Left kidney (tissue), 2 donors: ENCODE measurements around the gene MDGA2. TPM values are rescaled to one million over a fixed set of nuclear protein-coding genes. Genes with fewer than 3 reads are reported as not detected.
A peak's percentile ranks its signal among the peaks of the same experiment; 100 is the strongest.
"Not testable (repeated sequence)": the region's sequence is repeated elsewhere in the genome, so short reads cannot be mapped to it uniquely, and the experiment has no call there.

Experiments used
- DNase-seq: peaks from one replicate; pipeline ENCODE4 v3.0.0-alpha.2; 2013
- polyA plus RNA-seq: library from polyadenylated mRNA; unstranded; fragments of 120-200 nt; gene quantifications from one replicate; pipeline ENCODE4 v1.2.1, GENCODE V29; 2013; ENCODE audit not compliant: insufficient read length

Gene MDGA2
- polyA plus RNA-seq, 1 donor: 2.1 TPM

DNA sequence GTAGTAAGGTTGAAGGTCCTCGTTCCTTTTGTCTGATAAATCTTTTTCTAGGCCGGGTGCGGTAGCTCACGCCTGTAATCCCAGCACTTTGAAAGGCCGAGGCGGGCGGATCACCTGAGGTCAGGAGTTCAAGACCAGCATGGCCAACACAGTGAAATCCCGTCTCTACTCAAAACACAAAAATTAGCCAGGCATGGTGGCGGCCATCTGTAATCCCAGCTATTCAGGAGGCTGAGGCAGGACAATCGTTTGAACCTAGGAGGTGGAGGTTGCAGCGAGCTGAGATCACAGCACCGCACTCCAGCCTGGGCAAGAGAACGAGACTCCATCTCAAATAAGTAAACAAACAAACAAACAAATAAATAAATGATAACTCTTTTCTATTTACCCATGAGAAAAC, 51.3 kb downstream of the MDGA2 start:
- DNase-seq: not testable (repeated sequence)

DNA sequence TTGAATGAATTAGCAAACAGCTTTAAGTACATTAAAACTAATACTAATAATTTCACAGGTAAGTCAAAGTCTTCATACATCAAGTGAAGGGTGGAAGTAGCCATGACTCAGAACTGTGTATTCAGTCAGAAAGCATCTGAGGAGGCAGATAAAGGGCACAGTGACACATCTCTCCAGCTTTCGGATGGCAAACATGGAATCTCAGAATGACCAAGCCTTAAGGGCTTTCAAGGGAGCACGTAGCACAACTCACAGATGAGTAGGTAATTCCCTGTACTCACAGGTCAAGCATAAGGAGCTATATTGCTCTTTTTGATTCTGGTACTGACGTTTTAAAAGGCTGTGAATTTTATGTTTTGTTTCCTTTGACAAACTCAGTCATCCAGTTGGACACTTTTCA, 56.0 kb downstream of the MDGA2 start:
- no peak for DNase-seq

DNA sequence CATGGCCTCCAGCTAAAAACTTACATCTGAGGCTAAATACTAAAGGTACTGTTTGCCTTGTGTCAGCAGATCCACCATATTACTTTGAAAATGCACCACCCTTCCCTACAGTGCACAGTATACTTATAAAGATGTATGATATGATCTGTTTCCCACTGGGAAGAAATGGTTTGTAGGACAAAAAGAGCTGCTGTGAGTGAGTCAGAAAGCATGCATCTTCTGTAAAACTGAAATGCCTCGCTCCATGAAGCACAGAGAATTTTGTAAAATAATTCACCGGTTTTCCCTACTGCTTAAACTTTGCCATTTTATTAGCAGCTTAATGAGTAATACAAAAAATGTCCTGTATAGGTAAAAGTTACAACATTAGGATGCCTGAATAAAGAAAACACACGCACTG, 68.8 kb downstream of the MDGA2 start:
- DNase-seq: no peak

DNA sequence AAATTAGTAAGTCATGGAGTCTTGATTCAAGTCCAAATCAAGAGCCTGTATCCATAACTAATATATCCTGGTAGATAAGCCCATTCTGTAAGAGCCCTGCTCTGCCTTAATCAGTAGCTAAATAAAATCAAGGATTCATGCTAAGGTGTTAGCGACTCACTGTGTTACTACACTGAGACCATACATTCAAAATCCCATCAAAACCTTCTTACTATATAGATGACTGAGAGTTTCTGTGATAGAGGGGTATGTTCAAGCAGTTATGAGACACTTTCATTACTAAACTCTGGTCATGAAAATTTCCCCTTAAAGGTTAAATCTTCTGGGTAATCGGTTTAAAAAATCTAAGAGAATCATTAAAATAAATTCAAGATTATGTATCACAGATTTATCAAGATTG, 78.5 kb downstream of the MDGA2 start:
- DNase-seq: no peak

DNA sequence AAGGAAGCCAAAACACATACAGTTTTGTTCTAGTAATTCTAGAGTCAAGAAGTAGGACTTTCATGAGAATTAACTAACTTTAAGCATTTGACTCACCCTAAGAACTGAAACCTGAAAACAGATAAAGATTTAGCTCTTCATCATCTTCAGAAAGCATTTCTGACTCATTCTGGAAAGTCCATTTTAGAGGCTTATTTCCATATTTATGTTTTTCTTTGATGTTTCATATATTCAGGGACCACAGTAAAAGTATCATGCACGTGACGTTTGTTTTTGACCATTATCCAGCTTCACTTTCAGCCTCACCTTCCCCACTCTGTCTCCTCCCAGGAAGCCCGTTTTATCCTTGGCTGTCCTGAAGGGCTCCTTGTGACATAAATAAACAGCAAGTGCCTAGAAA, 79.2 kb downstream of the MDGA2 start:
- DNase-seq: no peak

DNA sequence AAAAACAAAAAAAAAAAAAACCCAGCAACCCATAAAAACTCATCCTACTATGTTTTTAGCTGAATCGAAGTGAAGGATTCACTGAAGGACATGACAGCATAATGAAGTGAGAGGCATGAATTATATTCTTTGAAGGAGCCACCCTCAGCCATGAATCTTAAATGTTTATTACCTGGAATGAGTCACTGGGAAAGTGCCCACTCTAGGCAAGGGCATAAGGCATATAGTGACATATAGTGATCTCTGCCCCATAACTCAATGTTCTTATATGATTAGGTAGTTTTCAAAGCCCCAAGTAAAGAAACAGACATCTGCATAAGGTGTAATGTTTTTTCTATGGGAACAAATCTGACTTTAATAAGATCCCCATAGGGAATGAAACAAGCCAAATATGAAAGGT, 79.9 kb downstream of the MDGA2 start:
- DNase-seq: no peak

DNA sequence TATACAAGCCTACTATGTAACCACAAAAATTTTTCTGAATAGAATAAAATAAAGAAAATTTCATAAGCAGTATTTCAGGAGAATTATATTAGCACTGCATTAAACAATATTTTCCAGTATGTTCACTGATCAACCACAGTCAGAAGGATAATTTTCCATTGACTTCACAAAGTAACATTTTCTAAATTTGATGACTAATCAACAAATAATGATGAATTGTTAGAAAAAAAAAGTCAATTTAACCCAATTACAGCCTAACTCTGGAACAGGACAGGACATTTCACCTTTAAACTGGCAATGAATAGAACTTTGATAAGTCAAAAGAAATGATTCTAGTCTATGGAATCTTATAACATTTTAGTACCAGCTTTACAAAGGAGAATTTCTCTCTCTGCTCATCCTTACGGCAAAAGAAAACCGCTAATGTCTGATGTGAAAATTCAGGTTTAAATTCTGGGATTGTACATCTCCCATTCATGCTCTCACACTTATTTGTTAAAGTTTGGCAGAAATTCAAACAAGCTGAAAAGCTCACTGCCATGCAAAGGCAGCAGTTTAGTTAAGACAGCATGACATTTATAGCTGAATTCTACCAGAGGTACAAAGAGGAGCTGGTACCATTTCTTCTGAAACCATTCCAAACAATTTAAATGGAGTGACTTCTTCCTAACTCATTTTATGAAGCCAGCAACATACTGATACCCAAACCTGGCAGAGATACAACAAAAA, 84.5 kb downstream of the MDGA2 start:
- no peak for DNase-seq

DNA sequence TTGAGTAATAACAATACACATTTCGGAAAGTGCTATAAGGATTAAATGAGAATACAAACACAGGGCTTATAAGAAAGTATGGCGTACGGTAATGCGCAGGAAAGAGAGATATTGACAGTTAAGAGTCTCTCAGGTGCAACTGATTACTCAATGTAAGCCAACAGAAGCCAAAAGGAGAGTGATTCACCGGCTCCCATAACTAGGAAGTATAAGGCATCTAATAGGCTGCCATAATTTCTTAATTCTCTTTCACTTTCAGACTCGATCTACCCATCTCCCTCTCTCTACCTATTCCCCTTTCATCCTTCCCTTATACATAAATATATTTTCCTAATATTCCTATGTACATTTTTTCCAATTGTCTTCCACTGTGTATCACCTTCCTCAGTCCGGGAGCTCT, 90.0 kb downstream of the MDGA2 start:
- DNase-seq: no peak

DNA sequence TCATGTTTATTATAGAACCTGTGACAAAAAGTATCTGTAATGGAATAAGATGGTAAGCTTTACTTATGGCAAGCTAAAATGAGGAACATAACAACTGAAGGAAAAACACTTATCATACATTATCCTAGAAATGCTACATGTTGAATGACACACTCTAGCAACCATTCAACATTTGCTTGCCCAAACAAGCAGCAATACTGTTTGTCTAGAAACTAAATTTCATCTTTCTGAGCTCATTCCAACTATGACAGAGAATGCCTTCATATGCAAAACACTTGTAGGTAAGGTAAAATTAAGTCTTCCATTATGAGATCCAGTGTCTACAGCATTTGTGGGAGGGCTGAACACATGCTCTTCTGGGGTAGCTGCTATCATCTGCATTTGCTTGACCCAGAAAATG, 108.1 kb downstream of the MDGA2 start:
- DNase-seq: no peak

DNA sequence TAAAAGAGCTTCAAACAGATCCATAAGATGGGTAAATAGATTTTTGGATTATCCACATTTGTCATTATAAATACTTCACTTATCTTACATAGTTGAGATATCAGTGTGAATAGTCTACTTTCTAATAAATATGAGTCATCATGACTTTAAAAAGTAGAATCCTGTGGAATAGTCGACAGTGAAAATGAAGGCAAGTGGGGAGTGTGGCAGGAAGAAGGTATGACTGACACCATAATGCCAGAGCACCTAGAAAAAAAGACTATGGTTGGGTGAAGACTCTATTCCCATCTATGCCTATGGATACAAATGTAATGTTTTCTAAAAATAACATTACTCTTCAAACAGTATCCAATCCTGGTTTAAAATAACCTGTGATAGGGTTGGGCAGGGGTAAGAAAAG, 117.5 kb downstream of the MDGA2 start:
- no peak for DNase-seq

DNA sequence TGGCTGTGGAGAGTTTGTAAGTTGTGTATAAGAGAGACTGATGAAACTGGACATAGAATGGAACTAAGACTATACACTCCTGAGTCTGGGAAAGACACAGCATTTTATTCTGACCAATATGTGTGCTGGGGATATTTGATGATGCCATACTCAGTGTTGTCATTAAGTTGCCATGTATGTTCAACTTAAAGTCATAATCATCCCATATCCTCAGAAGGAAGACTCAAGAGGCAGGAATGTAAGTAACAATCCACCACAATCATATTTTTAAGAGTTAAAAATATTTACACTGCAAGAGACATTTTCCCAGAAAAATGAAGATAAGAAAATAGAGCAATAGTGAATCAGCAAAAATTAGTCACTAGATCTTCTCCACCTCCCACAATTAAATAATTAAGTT, 120.1 kb downstream of the MDGA2 start:
- no peak for DNase-seq

DNA sequence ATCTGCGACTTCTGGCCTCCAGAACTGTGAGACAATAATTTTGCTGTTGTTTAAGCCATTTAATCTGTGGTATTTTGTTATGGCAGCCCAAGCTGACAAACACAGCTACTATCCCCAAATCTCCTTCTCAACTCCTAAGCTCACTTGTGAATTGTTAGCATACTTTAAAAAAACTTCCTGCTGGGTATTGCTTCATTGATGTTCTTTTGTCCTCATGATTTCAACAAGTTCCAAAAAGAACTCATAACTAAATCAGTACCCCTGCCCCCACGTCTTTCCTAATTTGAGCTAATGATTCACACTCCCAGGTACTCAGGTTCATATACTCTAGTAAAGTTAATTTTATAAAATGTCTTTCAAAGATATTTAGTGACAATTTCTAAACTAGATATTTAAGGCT, 125.5 kb downstream of the MDGA2 start:
- DNase-seq: no peak

DNA sequence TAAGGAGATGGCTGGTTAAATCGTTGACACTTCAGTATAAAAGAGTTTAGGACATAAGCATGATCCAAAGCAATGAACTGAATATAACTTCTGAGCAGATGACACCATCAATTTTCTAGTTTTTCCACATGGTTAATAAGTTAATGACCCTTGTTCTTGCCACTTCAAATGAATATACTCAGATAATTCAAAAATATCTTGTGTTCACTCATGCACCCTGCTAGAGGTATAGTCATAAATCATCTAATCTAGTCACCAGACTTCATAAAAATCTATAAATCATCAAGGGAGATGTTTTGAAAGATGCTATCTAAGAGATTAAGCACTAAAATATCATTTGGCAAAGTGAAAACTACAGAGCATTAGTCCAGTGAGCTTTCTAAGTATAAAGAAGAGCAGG, 131.9 kb downstream of the MDGA2 start:
- peak; percentile 15 for DNase-seq

DNA sequence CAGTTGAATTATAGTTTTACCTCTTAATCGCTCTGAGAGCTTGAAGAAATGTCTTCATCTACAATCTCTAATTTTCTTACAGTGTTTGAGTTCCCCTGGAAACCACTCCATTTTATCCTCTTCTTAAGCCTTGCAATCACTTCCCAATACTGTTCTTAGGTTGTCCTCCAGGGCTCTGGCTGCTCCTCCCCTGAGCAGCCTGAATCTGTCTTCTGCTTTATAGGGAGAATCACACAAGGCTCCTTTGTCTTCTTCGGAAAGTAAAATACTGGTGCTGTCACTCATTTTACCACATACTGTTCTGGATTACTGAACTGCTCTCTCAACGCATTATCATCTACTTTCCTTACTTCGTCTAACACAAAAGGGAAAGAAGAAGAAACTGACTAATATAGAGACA, 133.7 kb downstream of the MDGA2 start:
- no peak for DNase-seq

DNA sequence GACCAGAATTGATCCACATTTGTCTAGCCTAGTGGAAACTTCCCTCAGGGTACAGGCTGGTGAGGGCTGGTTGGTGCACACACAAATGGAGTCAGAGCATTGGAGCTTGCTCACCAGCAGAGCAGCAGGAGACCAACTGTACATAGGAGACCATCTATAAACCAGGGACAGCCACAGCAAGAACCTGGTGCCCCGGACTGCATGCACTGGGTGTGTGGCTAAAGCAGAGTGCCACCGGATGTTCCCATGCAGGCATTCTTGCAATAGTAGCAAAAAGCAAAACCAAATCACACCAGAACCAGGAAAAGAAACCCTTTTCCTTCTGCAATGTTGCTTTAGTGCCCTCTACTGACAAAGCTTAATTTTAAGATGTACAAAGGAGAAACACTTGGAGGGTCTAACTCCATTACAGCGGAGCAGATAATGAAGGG, 136.4 kb downstream of the MDGA2 start:
- DNase-seq: peak; percentile 15

DNA sequence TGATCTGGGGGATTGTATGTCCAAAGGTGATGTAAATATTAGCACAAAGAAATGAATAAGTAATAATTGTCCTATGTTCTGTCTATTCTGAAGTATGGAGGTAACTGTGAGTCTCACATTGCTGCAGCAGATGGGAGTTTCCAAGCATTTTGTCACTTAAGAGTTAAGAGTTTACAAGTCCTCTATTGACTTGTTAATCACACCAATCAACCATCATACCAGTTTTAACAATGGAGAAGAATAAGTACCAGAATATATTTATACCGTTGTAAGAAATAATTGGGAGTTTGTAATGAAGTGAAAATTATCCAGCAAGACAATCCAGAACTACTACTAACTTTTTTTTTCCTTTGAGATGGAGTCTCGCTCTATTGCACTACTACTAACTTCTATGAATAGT, 139.1 kb downstream of the MDGA2 start:
- DNase-seq: no peak

DNA sequence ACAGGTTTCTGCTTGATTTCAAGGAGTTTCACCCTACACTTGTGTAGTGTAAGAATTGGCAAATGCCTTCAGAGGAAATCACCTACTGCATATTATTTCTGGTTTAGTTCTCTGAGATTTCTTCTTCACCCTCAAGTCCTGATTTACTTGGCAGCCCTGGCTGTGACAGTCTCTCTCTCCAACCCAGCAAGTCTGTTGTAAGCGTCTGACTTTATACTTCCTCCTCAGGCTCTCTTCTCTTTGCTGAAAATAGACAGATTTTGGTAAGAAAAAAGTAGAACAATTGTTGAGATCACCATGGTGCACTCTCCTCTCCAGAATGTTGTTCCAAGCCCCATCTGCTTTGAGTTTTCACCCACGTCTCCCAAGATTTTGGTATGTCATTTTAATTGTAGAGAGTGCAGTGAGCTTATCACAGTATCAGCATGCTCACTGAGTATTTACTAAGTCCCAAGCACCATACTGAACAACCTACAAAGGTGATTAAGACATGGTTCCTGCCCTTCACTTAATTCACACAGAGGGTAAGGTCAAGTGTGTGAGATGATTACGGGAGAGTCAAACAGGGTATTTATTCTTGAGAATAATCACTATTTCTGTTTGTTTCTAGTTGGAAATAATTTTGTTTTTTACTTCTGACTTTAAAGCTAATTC, 148.7 kb downstream of the MDGA2 start:
- DNase-seq: no peak

DNA sequence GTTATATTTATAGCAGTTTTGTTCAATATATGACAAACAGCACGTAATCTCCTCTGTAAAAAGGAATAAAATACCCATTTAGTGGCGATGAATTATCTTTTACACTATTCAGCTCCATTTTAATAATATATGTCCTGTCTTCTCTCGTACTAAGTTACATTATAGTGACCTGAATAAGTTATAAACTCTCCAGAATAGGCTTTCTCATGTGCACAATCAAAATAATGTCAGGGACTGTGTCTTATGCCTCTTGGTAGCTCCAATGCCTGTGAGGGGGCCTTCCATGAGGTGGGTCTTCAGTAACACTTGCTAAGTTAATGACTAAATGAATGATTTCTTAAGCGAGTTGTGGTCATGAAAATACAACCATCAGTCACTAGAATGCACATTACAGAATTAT, 150.9 kb downstream of the MDGA2 start:
- DNase-seq: no peak

DNA sequence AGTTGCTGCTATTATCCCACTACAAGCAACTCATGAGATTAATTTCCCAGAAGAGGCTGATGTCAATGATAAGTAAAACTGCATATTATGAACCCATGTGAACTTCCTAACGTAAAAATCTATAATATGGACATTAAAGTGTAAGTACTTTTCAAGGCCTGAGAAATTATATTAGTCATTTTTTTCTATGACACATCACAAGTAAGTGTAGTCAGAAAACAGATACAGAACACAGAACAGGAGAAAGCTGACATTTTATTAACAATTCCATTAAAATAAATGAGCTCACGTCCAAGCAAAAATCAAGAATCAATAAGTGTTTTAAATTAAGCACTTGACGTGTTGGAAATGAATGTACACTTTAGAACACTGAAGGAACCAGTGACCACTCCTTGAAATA, 155.0 kb downstream of the MDGA2 start:
- DNase-seq: no peak

DNA sequence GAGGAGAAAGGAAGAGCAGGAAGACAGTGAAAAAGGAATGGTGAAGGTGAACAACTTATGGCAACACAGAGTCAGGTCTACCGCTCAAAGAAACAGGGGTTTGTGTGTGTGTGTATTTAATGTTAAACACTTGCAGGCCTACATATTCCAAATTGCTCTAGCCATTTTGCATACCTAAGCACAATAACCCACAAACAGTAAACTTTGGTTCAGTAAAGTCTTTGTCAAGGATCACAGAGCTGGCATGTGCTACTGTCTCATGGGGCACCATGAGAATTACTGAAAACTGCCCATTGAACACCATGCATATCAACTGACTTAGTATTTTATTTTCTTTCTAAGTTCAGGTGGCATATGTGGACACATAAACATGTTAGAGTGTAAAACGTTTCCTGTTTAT, 163.6 kb downstream of the MDGA2 start:
- DNase-seq: no peak

DNA sequence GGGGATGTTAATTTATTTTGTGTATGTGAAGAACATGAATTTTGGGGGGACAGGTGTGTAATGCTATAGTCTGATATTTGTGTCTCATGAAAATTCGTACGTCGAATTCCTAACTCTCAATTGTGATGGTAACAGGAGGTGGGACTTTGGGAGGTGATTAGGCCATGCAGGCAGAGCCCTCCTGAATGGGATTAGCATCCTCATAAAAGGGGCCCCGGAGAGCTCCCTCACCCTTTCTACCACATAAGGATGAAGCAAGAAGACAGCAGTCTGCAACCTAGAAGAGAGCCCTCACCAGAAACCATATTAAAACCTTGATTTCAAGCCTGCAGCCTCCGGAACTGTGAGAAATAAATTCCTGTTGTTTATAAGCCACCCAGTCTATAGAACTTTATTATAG, 165.4 kb downstream of the MDGA2 start:
- no peak for DNase-seq

DNA sequence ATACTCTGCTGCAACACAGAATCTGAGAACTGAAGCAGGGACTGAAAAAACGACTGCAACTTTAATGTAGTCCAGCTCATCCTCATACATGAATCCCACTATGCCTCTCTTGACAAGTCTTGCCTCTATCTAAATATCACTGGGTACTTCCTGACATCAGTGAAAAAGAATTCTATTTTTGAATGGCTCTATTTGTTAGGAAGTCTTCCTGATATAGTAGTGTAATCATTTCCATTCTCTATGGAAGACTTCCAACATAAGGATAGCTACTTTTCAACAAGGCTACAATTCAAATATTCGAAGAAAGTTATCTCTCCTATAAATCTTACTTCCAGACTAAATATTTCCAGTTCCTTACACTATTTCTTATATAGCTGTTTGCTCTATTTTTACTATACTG, 167.5 kb downstream of the MDGA2 start:
- DNase-seq: no peak

DNA sequence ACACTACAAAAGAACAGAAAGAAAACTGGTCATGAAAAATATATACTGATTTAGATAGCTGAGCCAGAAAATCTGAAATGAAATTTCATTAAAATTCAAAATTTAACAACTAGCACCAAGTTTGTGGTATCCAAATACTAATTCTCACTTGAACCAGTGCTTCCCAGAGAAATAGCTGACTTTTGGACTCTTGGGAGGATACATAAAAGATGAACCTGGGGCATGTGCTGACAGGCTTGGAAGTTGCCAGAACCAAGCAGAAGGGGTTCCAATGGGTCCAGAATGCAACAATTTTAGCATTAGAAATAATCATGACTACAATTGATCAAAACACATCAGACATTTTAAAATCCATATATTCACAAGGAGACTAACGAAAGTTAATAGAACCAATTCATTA, 175.0 kb downstream of the MDGA2 start:
- no peak for DNase-seq

DNA sequence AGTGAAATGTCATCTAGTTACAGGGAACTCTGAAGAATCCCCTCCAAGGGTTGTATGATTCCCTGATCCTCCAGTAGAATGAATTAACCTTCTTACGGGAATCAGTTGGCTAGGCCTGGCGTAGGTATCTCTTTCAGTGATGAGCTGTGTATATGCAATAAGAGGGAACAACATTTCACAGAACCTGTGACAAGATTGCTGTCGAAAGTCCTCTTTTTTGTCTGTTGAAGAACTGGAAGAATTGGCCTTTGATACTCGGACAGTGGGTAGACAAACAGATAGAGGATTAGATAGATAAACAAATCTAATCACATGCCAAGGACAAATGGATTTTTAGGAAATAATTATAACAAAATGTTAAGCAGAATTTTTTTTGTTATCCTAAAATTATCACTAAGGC, 184.6 kb downstream of the MDGA2 start:
- DNase-seq: no peak
